HL-60 (cell line): ENCODE results near the gene CDC37.
"Not testable (repeated sequence)": the region's sequence is repeated elsewhere in the genome, so short reads cannot be mapped to it uniquely, and the experiment has no call there.

Experiments used
- DNase-seq, 2 experiments: peaks; one replicate each; pipeline ENCODE4 v3.0.0-alpha.2; 2010 to 2020; ENCODE audit warnings: low read depth in 1 of 2, low spot score in 1 of 2
- H3K27ac ChIP-seq: fragments of 250-450 bp; sonication (Bioruptor Pico); replicated peaks from 2 replicates; pipeline ENCODE4 v1.5.1; 2020; ENCODE audit warnings: mild to moderate bottlenecking, moderate library complexity
- H3K27me3 ChIP-seq: fragments of 250-450 bp; sonication (Bioruptor Pico); 2 replicates; pipeline ENCODE4 v1.5.1; 2021; ENCODE audit warnings: mild to moderate bottlenecking, moderate library complexity; ENCODE audit not compliant: insufficient read depth, poor library complexity, severe bottlenecking
- H3K4me3 ChIP-seq: replicated peaks from 2 replicates; pipeline ENCODE4 v1.5.1; 2011; ENCODE audit warnings: mild to moderate bottlenecking, control low read depth, low read length; ENCODE audit not compliant: insufficient read depth
- CTCF ChIP-seq: IDR thresholded peaks from one replicate; pipeline ENCODE4 v1.5.1; 2011; ENCODE audit warnings: low read length, control low read depth, inconsistent platforms; ENCODE audit not compliant: insufficient read depth
- GABPA ChIP-seq: IDR thresholded peaks from 2 replicates; pipeline ENCODE4 v1.6.1; 2012; ENCODE audit warnings: low read depth
- POLR2AphosphoS5 ChIP-seq: IDR thresholded peaks from 2 replicates; pipeline ENCODE4 v1.6.1; 2012; ENCODE audit warnings: low read depth
- REST ChIP-seq: IDR thresholded peaks from 2 replicates; pipeline ENCODE4 v1.6.1; 2012; ENCODE audit warnings: low read depth; ENCODE audit not compliant: insufficient replicate concordance
- SPI1 ChIP-seq: IDR thresholded peaks from 2 replicates; pipeline ENCODE4 v1.6.1; 2012; ENCODE audit warnings: low read depth, mild to moderate bottlenecking, borderline replicate concordance

Gene CDC37

GRCh38 chr19:10379880-10380312 lies 23.4 kb downstream of the CDC37 start:
- Histone ChIP-seq H3K27me3 (no peaks in the 10 kb centered on the region), H3K27ac (peak overlapping the region; percentile 79), H3K4me3 (peak overlapping the region; percentile 91)
- DNase-seq: no peak
- TF ChIP-seq POLR2AphosphoS5: no peak
- no peak; the same call in 1 of the 2 replicates for TF ChIP-seq GABPA
- no peak for TF ChIP-seq CTCF

DNA sequence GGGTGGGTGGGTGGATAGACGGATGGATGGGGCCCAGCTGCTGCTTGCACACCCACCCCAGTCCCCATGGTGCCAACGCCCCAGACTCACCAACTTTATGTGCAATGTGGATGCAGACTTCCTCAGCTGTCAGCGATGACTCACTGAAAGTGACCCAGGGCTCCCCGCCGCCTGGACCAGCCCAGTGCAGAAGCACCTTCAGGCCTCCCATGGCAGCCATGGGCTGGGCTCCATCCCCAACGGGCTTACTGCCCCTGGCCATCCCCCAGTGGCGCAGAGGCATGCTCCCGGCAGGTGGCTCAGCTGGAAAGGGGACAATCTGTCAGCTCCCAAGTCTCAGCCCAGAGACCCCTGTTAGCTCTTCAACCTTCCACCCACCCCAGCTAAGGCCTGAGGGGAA lies 25.2 kb downstream of the CDC37 start:
- Histone ChIP-seq H3K27ac (no peak overlapping the region), H3K27me3 (no peaks in the 10 kb centered on the region), H3K4me3 (no peak overlapping the region)
- no peak for TF ChIP-seq SPI1
- no peak for TF ChIP-seq REST
- no peak for TF ChIP-seq POLR2AphosphoS5
- no peak for TF ChIP-seq GABPA
- TF ChIP-seq CTCF: no peak
- DNase-seq: no peak

- not testable (repeated sequence) for H3K27me3 ChIP-seq, DNase-seq, H3K4me3 ChIP-seq, H3K27ac ChIP-seq
These were observed 26.2 kb downstream of the CDC37 start for GRCh38 chr19:10377140-10377640.

DNA sequence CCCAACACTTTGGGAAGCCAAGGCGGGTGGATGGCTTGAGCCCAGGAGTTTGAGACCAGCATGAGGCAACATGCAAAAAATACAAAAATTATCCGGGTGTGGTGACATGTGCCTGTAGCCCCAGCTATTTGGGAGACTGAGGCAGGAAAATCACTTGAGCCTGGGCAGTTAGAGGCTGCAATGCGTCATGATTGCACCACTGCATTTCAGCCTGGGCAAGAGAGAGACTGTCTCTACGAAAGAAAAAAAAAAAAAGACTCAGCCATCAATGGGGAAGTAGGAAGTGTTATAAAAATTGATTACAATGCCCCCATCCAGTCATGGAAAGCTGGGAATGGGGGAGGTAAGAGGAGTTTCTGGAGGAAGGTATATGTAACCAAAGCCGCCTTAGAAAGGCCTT lies 28.4 kb downstream of the CDC37 start:
- TF ChIP-seq POLR2AphosphoS5 (no peak), CTCF (no peak), GABPA (no peak), SPI1 (no peak), REST (no peak)
- Histone ChIP-seq H3K27ac (no peak overlapping the region), H3K4me3 (no peak overlapping the region), H3K27me3 (no peaks in the 10 kb centered on the region)
- peak in 1 of 2 experiments; percentile 23 for DNase-seq
